Muscle of back (tissue), 13 donors: Measurements from ENCODE around the gene MTMR11. TPM values are rescaled to one million over a fixed set of nuclear protein-coding genes. Genes with fewer than 3 reads are reported as not detected.
"Not testable (repeated sequence)": the region's sequence is repeated elsewhere in the genome, so short reads cannot be mapped to it uniquely, and the experiment has no call there.

Source experiments
- DNase-seq, 3 donors: peaks; one replicate each; pipeline versions ENCODE4 v3.0.0 to v3.0.0-alpha.2; 2013
- long read RNA-seq, 9 donors: transcript quantifications; one replicate each; lab custom pipeline, GENCODE V29; 2026
- polyA plus RNA-seq, 10 donors: library from polyadenylated mRNA; unstranded; fragments of 120-200 nt; gene quantifications; one replicate each; pipeline ENCODE4 v1.2.1, GENCODE V29; 2013; ENCODE audit not compliant: insufficient read length in 10 of 10

The MTMR11 gene, protein sequence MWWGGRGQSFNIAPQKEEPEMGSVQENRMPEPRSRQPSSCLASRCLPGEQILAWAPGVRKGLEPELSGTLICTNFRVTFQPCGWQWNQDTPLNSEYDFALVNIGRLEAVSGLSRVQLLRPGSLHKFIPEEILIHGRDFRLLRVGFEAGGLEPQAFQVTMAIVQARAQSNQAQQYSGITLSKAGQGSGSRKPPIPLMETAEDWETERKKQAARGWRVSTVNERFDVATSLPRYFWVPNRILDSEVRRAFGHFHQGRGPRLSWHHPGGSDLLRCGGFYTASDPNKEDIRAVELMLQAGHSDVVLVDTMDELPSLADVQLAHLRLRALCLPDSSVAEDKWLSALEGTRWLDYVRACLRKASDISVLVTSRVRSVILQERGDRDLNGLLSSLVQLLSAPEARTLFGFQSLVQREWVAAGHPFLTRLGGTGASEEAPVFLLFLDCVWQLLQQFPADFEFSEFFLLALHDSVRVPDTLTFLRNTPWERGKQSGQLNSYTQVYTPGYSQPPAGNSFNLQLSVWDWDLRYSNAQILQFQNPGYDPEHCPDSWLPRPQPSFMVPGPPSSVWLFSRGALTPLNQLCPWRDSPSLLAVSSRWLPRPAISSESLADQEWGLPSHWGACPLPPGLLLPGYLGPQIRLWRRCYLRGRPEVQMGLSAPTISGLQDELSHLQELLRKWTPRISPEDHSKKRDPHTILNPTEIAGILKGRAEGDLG
- polyA plus RNA-seq: 10 to 100 TPM; 13.2 to 39.5 (median 18.4) TPM
- long read RNA-seq, donor 1: 0 reads
- long read RNA-seq, donor 2, partial matches to known transcripts: 12 of 13 reads
- long read RNA-seq, donor 2, other reads (novel, unspliced or antisense): 0 of 13 reads
- long read RNA-seq, donor 3: 0 reads
- long read RNA-seq, donor 4, partial matches to known transcripts: 0 of 1 reads
- long read RNA-seq, donor 4, other reads (novel, unspliced or antisense): 0 of 1 reads
- long read RNA-seq, donor 5, partial matches to known transcripts: 0 of 1 reads
- long read RNA-seq, donor 5, other reads (novel, unspliced or antisense): 0 of 1 reads
- long read RNA-seq, donor 6, partial matches to known transcripts: 0 of 1 reads
- long read RNA-seq, donor 6, other reads (novel, unspliced or antisense): 0 of 1 reads
- long read RNA-seq, donor 7: 0 reads
- long read RNA-seq, donor 8: 0 reads
- long read RNA-seq, donor 9: 0 reads

GRCh38 chr1:149936170-149936991, at the start of gene MTMR11:
Gene MTMR11 (minus strand): TSS chr1:149936879. CDS start chr1:149936647, 232 bp downstream.
- peak in 2 of 3 donors; percentile 74 to 89 for DNase-seq

DNA sequence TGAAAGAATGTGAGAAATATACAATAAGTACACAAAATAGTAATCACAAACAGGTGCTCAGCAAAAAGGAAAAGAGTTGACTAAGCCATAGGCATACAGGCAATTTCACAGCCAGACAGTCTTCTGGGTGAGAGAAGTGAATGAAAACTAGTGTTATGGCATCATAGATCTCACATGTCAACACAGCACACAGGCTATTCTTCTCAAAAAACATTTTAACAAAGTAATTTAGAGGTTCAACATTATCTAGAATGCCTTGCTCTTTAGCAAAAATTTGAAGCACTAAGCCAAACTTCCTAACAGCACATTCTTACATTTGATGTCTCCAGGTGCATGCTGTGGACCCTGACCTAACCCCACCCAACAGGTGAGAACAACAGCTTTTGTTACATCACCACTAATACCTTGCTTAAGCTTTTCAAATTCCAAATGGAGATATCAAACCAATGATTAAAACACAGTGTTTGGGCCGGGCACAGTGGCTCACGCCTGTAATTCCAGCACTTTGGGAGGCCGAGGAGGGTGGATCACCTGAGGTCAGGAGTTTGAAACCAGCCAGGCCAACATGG, 43.4 kb upstream of the MTMR11 start:
- no peak for DNase-seq

- DNase-seq: no peak
These were observed 42.7 kb upstream of the MTMR11 start for GRCh38 chr1:149979245-149979971.

GRCh38 chr1:149978547-149979023, 41.9 kb upstream of the MTMR11 start:
- no peak for DNase-seq

DNA sequence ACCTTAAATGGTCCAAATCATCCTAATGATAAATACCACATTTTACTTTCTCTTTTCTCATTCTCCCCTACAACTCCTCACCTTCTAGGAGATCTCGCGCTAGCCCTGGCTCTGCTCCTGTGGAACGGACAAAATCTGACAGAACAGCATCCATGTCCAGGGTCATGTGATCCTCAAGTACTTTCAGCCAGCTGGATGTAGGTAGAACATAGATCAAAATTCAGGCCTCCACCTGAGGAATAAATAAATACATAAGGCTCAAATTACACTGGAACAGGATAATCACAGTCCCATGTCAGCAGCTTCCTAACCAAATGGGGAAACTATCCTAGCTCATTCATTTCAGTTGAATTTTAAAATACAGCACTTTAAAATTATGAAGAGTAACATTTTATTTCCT, 40.7 kb upstream of the MTMR11 start:
- no peak for DNase-seq

GRCh38 chr1:149972547-149972946, 35.9 kb upstream of the MTMR11 start:
- no peak for DNase-seq

GRCh38 chr1:149967646-149968045, 31.0 kb upstream of the MTMR11 start:
- DNase-seq: no peak

DNA sequence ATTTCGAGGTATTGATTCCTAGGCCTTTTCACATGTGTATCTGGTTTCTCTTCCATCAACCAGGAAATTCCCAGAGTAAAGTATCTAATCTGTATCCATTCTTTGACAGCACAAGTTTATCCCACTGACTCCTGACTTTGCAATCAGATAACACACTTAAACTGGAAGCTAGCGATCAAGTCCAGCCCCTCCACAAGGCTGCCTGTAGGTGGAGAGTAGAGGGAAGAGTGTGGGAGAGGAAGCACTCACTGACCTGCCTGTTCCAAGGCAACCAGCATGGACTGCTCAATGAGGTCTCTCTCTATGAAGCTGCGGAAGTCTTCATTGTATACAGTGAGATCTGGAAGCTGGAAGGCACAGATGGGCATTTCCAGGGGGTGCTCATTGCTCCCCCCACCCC, 30.4 kb upstream of the MTMR11 start:
- no peak for DNase-seq

GRCh38 chr1:149966405-149966804, 29.7 kb upstream of the MTMR11 start:
- no peak for DNase-seq

- DNase-seq: no peak
These were observed 28.8 kb upstream of the MTMR11 start for GRCh38 chr1:149965440-149965839.

GRCh38 chr1:149963358-149963757, 26.7 kb upstream of the MTMR11 start:
- no peak for DNase-seq

- DNase-seq: no peak
These were observed 26.1 kb upstream of the MTMR11 start for GRCh38 chr1:149962736-149963135.

DNA sequence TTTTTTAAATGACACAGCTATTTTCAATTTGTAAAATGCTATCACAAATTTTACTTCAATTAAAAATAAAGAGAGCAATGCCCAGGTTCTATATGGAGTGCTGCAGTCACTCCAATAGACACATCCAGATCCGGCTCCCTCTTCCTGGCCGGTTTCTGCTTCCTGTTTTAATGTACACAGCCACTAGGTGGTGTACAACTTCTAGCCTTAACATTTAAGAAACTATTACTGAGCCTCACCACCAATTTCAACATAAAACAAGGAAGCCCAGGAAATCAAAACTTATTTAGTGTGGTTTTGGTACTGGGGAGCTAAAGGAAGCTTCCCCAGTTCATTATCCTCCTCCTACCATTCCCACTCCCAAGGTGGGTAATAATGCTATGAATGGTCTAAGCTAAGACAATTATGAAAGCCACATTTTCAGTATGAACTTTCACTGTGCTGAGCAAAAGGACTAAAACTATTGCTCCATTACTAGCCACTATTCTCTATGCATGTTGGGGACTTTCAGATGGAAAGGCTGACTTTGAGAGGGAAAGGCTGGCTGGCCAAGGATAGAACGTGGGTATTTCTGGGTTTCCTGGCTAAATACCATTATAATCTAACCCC, 25.5 kb upstream of the MTMR11 start:
- peak; percentile 62 to 85 (median 75) for DNase-seq

- DNase-seq: not testable (repeated sequence)
These were observed 20.9 kb upstream of the MTMR11 start for GRCh38 chr1:149957548-149957947.

DNA sequence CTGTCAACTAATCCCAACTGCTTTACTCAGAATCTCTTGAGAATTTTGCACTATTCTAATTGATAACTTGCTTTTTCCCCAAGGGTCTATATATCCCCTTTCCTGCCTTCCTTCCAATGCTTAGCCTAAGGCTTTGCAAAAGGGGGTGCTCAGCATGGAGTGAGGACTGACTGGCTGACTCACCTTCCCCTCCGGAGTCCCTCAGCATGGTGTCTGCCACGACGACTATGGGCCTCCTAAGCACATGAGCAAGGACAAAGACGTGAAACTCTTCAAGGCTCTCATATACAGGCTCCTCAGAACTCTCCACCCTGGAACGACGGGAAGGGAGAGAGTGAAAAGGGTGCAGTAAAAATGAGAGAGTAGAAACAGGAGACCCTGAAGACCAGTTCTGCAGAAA, 13.2 kb upstream of the MTMR11 start:
- DNase-seq: no peak

DNA sequence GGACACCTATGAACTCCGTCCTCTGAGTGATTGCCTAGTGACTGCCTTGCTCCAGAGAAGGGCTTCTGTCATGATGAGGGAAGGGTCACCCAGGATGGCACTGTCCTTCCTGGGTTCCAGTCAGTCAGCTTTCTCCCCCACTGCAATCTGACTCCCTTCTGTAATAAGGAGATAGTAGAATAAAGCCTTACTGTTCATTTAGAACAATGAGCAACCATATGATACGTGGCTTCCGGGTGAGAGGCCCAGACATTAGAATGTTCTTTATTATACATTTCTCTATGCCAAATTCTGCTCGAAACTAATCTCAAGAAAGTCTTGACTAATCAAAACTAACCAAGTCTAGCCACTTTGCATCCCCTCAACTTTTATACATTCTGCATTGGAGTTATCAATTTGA, 8.5 kb upstream of the MTMR11 start:
- DNase-seq: no peak

DNA sequence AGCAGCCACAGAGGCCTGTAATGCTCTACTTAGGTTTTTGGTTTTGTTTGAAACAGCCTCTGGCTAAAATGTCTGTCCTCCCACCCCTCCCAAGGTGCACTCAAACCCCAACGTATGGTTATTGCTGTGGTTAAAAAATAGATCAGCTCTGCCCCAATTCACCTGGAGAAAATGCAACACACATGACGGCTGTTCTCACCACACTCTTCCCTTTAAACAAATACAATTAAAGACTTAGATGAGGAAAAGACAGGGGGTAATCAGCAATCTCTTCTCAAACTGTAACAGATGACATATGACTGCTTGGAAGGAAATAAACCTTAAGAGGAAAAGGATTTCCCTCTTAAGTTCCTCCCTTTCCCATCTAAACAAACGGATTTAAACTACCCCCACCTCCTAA, 6.2 kb upstream of the MTMR11 start:
- DNase-seq: no peak

DNA sequence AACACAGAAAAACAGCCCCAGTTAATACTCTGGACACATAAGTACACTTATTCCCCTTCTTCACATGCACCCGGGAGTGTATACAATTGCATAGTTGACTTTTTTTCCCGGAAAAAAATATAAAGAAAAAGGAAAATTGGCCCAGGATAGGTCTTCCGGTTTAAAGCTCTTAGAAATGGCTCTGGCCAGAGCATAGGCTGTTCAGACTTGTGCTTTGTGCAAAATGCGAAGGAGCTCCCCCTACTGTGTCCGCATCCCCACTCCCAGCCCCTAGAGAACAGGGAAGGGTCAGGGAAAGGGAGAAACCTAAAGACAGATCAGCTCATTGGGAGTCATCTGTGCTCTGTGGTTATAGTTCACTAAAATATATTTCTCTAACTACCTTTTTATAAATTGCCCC, 5.5 kb upstream of the MTMR11 start:
- peak in 2 of 3 donors; percentile 46 to 74 for DNase-seq

GRCh38 chr1:149940427-149940826, 3.7 kb upstream of the MTMR11 start:
- no peak for DNase-seq

DNA sequence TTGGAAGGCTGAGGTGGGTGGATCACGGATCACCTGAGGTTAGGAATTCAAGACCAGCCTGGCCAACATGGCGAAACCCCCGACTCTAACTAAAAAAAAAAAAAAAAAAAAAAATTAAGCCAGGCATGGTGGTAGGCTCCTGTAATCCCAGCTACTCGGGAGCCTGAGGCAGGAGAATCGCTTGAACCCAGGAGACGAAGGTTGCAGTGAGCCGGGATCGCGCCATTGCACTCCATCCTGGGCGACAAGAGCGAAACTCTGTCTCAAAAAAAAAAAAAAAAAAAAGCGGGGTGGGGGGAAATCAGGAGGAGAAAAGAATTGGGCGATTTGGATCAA, 2.0 kb upstream of the MTMR11 start:
- DNase-seq: not testable (repeated sequence)
